Mucosa of rectum (tissue), 2 donors: ENCODE data around the gene ZNRF3.
"Not testable (repeated sequence)": the region's sequence is repeated elsewhere in the genome, so short reads cannot be mapped to it uniquely, and the experiment has no call there.

Experiments
- H3K27ac ChIP-seq, 2 donors: one replicate each; pipeline ENCODE4 v1.7.0; 2013; ENCODE audit warnings: inconsistent platforms in 2 of 2, low read depth in 2 of 2, low read length in 2 of 2
- H3K27me3 ChIP-seq, 2 donors: one replicate each; pipeline ENCODE4 v1.7.0; 2013; ENCODE audit warnings: low read length in 2 of 2; ENCODE audit not compliant: control insufficient read depth in 2 of 2, insufficient read depth in 2 of 2
- H3K36me3 ChIP-seq, 2 donors: one replicate each; pipeline ENCODE4 v1.7.0; 2013; ENCODE audit warnings: low read length in 2 of 2; ENCODE audit not compliant: control insufficient read depth in 2 of 2, insufficient read depth in 2 of 2
- H3K4me1 ChIP-seq, 2 donors: one replicate each; pipeline ENCODE4 v1.7.0; 2013; ENCODE audit warnings: low read length in 2 of 2, mild to moderate bottlenecking in 1 of 2; ENCODE audit not compliant: control insufficient read depth in 2 of 2, insufficient read depth in 2 of 2
- H3K4me3 ChIP-seq, 2 donors: one replicate each; pipeline ENCODE4 v1.7.0; 2013; ENCODE audit warnings: low read length in 2 of 2
- H3K9ac ChIP-seq, 2 donors: one replicate each; pipeline ENCODE4 v1.7.0; 2013; ENCODE audit warnings: low read length in 2 of 2, low read depth in 1 of 2, mild to moderate bottlenecking in 1 of 2
- H3K9me3 ChIP-seq, 2 donors: one replicate each; pipeline ENCODE4 v1.7.0; 2013; ENCODE audit warnings: low read length in 2 of 2; ENCODE audit not compliant: control insufficient read depth in 2 of 2
- donor health status: healthy.
- donor health status: Normal muscosa, but diverticular disease.

Gene ZNRF3

GRCh38 chr22:28939394-28939793 lies 56.0 kb downstream of the ZNRF3 start:
- Histone ChIP-seq H3K27ac (no peak overlapping the region), H3K9me3 (no peaks in the 10 kb centered on the region)

GRCh38 chr22:28939932-28940331 lies 56.6 kb downstream of the ZNRF3 start:
- Histone ChIP-seq H3K36me3 (no peaks in the 10 kb centered on the region), H3K4me1 (no peaks in the 10 kb centered on the region), H3K9ac (no peak overlapping the region), H3K9me3 (no peaks in the 10 kb centered on the region), H3K4me3 (no peak overlapping the region), H3K27ac (no peak overlapping the region), H3K27me3 (no peaks in the 10 kb centered on the region)

More at GRCh38 chr22:28939394-28939793, 56.0 kb downstream of the ZNRF3 start:
- Histone ChIP-seq H3K36me3 (no peaks in the 10 kb centered on the region), H3K4me3 (no peak overlapping the region), H3K9ac (no peak overlapping the region), H3K27me3 (no peaks in the 10 kb centered on the region), H3K4me1 (no peaks in the 10 kb centered on the region)

DNA sequence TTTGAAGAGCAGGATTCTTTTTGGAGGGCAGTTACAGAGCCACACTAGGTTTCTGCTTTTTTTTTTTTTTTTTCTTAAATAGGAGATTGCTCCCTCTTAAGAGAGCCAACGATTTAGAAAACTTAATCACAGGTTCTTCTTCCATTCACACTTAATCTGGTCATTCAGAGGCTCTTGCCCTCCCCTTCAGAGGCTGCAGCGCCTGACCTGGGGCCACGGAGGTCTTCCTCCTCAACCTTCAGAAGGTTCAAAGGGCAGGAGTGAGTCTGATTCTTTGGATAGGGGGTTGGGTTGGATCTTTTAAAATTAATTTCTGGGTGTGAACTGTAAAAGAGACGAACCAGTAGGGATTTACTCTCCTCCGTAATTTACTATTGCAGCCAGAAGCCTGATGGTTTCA lies 57.1 kb downstream of the ZNRF3 start:
- H3K27me3 ChIP-seq: no peaks in the 10 kb centered on the region
- H3K27ac ChIP-seq: no peak overlapping the region
- no peak overlapping the region for H3K4me3 ChIP-seq
- no peak overlapping the region for H3K9ac ChIP-seq
- no peaks in the 10 kb centered on the region for H3K9me3 ChIP-seq
- H3K36me3 ChIP-seq: no peaks in the 10 kb centered on the region
- no peaks in the 10 kb centered on the region for H3K4me1 ChIP-seq

DNA sequence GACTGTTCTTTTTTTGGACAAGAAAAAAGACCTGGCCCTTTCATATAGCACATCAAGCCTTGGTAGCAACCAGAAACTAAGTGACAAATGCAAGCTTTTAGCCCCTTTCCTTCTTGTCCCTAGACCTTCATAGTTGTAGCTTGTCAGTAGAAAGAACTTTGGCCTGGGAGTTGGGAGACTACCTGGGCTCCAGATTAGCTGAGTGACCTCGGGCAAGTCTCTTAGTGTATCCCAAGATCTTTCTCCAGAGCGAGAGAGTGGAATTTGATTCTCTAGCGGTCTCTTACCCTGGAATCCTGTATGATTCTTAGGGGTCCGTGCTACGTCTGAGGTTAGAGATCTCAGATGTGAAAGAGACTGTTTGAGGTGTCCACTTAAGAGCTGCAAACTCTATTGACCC lies 59.0 kb downstream of the ZNRF3 start:
- H3K4me1 ChIP-seq: no peaks in the 10 kb centered on the region
- H3K4me3 ChIP-seq: no peak overlapping the region
- no peaks in the 10 kb centered on the region for H3K27me3 ChIP-seq
- no peak overlapping the region for H3K9ac ChIP-seq
- H3K27ac ChIP-seq: no peak overlapping the region
- peaks cover 0 to 7% of the 10 kb centered on the region in 2 donors for H3K9me3 ChIP-seq
- no peaks in the 10 kb centered on the region for H3K36me3 ChIP-seq

DNA sequence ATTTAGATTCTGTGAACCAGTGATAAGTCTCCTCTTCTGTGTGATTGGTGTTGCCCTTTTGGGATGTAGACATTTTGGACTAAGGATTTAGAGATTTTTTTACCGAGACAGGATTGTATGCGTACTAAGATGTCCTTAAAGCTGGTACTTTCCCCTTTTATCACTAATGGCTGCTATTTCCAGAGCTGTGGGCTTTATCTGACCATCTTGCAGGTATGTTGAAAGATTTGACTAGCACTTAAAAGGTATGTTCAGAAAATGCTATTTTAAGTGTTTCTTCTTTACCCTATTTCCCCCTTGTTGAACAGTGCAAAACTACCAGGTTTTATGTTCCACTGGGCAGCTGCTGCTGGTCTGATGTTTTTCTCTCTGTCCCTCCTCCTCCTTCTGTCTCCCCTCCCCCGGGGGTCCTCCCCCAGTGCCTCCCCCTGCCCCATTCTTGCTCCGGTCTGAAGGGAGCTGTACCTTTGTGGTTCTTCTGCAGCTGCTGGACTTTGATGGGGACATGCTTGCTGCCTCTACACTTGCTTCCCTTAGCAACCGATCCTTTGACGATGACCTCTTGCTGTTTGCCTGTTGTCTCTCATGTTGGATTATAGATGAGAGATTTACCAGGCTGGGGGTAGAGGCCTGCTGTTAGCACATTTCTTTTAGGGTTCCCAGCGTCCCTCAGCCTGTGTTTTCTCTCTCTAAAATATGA lies 59.6 kb downstream of the ZNRF3 start:
- no peaks in the 10 kb centered on the region for H3K27me3 ChIP-seq
- H3K9me3 ChIP-seq: peaks cover 0 to 7% of the 10 kb centered on the region in 2 donors
- no peaks in the 10 kb centered on the region for H3K36me3 ChIP-seq
- H3K9ac ChIP-seq: no peak overlapping the region
- H3K4me1 ChIP-seq: no peaks in the 10 kb centered on the region
- no peak overlapping the region for H3K27ac ChIP-seq
- no peak overlapping the region for H3K4me3 ChIP-seq

GRCh38 chr22:28943501-28943879 lies 60.1 kb downstream of the ZNRF3 start:
- Histone ChIP-seq H3K4me1 (no peaks in the 10 kb centered on the region), H3K27me3 (no peaks in the 10 kb centered on the region), H3K9ac (no peak overlapping the region), H3K4me3 (no peak overlapping the region), H3K9me3 (peaks cover 0 to 7% of the 10 kb centered on the region in 2 donors), H3K27ac (no peak overlapping the region), H3K36me3 (no peaks in the 10 kb centered on the region)

DNA sequence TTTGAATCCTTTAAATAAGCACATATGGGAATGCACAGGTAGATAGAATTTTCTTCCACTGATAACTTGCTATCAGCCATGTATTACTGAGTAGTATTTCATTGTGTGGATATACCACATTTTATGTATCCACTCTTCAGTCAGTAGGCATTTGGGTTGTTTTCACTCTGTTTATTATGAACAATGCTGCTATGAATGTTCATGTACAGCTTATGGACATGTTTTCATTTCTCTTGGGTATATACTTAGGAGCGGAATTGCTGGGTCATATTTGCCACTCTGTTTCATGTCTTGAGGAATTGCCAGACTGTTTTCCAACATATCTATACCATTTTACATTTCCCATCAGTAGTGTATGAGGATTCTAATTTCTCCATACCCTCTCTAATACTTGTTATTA lies 63.8 kb downstream of the ZNRF3 start:
- H3K27ac ChIP-seq: no peak overlapping the region
- no peak overlapping the region for H3K9ac ChIP-seq

GRCh38 chr22:28948424-28948823 lies 65.1 kb downstream of the ZNRF3 start:
- Histone ChIP-seq H3K36me3 (no peaks in the 10 kb centered on the region), H3K27me3 (no peaks in the 10 kb centered on the region), H3K4me1 (no peaks in the 10 kb centered on the region), H3K4me3 (no peak overlapping the region), H3K9me3 (peaks cover 0 to 7% of the 10 kb centered on the region in 2 donors), H3K9ac (no peak overlapping the region), H3K27ac (no peak overlapping the region)

More for the DNA sequence above, 63.8 kb downstream of the ZNRF3 start:
- H3K27me3 ChIP-seq: no peaks in the 10 kb centered on the region
- H3K4me3 ChIP-seq: no peak overlapping the region
- H3K36me3 ChIP-seq: no peaks in the 10 kb centered on the region
- H3K9me3 ChIP-seq: peaks cover 0 to 7% of the 10 kb centered on the region in 2 donors
- no peaks in the 10 kb centered on the region for H3K4me1 ChIP-seq

DNA sequence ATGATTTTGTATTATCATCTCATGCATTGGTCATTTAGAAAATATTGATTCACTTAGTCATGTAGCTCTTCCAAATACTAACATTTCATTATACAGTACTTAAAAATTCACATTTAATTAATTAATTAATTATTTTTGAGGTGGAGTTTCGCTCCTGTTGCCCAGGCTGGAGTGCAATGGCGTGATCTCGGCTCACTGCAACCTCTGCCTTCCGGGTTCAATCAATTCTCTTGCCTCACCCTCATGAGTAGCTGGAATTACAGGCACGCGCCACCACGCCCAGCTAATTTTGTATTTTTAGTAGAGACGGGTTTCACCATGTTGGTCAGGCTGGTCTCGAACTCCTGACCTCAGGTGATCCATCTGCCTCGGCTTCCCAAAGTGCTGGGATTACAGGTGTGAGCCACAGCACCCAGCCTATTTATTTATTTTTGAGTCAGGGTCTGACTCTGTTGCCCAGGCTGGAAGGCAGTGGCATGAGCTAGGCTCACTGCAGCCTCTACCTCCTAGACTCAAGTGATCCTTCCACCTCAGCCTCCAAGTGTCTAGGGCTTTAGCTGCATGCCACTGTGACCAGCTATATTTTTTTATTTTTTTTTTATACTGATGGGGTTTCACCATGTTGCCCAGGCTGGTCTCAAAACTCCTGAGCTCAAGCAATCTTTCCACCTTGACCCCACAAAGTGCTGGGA lies 65.6 kb downstream of the ZNRF3 start:
- not testable (repeated sequence) for H3K4me1 ChIP-seq, H3K27me3 ChIP-seq, H3K27ac ChIP-seq, H3K9me3 ChIP-seq, H3K36me3 ChIP-seq, H3K9ac ChIP-seq, H3K4me3 ChIP-seq

DNA sequence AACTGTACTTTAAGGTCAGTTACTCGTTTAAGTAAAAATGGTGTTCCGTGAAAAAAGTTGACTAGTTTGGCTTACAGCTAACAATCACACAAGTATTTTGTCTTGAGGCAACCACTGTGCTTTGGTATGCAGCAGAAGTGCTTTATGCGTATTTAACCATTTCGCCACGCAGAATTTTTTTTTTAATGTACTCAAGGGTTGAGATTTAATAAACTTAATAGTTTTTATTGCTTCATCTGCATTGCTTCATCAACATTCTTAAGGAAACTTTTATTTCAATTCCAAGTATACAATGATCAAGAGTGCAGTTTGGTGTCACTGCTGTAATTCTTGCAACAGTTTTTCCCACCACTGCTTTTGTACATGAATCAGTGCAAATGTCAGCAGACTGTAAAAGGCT lies 66.4 kb downstream of the ZNRF3 start:
- Histone ChIP-seq H3K27ac (no peak overlapping the region), H3K9me3 (peaks cover 0 to 7% of the 10 kb centered on the region in 2 donors), H3K36me3 (no peaks in the 10 kb centered on the region), H3K4me3 (no peak overlapping the region), H3K27me3 (no peaks in the 10 kb centered on the region), H3K4me1 (no peaks in the 10 kb centered on the region), H3K9ac (no peak overlapping the region)
